ENCODE data around the gene CUL4A. TPM values are rescaled to one million over a fixed set of nuclear protein-coding genes. Genes with fewer than 3 reads are reported as not detected.

The CUL4A gene
- total and polyA plus RNA-seq, 2 donors (not counting 3 experiments of a cell fraction or from before 2014, with no cell fraction given) = 37.9 to 80.0 TPM

- intact Hi-C loops (cut with micrococcal nuclease) (no loop called here), dilution Hi-C loops (cut with MboI; ENCODE audit: extremely low pct_ligation_motif_present, low sequenced_read_pairs) (no loop called here)
- no peak overlapping the region for H3K9ac ChIP-seq (replicated peaks; ENCODE audit: extremely low read depth, insufficient read depth, low read length)
- no peaks in the 10 kb centered on the region for H3K27me3 ChIP-seq (ENCODE audit: control insufficient read depth in 2 of 2, insufficient read depth in 2 of 2, low read length in 2 of 2)
- FAIRE-seq (no peak), DNase-seq (ENCODE audit: low read depth, low spot score) (no peak)
- CTCF ChIA-PET = no interaction called here
- POLR2A ChIA-PET = no interaction called here
- H3K4me3 ChIP-seq (replicated peaks in 1 of 3; ENCODE audit: insufficient read depth in 1 of 3, low read depth in 1 of 3, low read length in 3 of 3) = no peak overlapping the region
- BruUV-seq (replicated peaks) = no TSS peak
- H3K36me3 ChIP-seq (ENCODE audit: control insufficient read depth in 2 of 2, extremely low read depth in 1 of 2, insufficient read depth in 2 of 2, low read length in 2 of 2) = peaks cover 13 to 16% of the 10 kb centered on the region in 2 experiments
- no peaks in the 10 kb centered on the region for H4K20me1 ChIP-seq (replicated peaks; ENCODE audit: control insufficient read depth, extremely low read depth, insufficient read depth, low read length)
- peaks cover 19% of the 10 kb centered on the region for H3K79me2 ChIP-seq (ENCODE audit: control insufficient read depth, insufficient read depth, low read length)
- no peak for TF ChIP-seq FOS (IDR thresholded peaks at IDR 0.05; ENCODE audit: borderline replicate concordance, insufficient read depth, low read length)
- no peak for TF ChIP-seq POLR2A (IDR thresholded peaks at IDR 0.05; ENCODE audit: low read depth, low read length)
- no peak for TF ChIP-seq EZH2 (IDR thresholded peaks at IDR 0.05; ENCODE audit: borderline replicate concordance, low read depth, low read length, severe bottlenecking)
- TF ChIP-seq GATA2 (IDR thresholded peaks at IDR 0.05; ENCODE audit: insufficient read depth, insufficient read length, low read depth, low read length) = no peak
- TF ChIP-seq MAX (IDR thresholded peaks at IDR 0.05; ENCODE audit: insufficient read depth, insufficient read length) = no peak
- TF ChIP-seq POLR2AphosphoS5 (IDR thresholded peaks at IDR 0.05; ENCODE audit: insufficient read depth, low read depth, low read length) = no peak
- no peak for TF ChIP-seq MYC (IDR thresholded peaks at IDR 0.05; ENCODE audit: low read depth, low read length)
- TF ChIP-seq JUN (IDR thresholded peaks at IDR 0.05; ENCODE audit: borderline replicate concordance, insufficient read depth, insufficient read length, low read depth) = no peak
- TF ChIP-seq CTCF (IDR thresholded peaks at IDR 0.05; ENCODE audit: extremely low read depth in 1 of 2, insufficient read depth in 1 of 2, low read depth in 1 of 2, low read length in 2 of 2) = no peak
- H3K4me2 ChIP-seq (ENCODE audit: insufficient read depth, low read length) = no peak overlapping the region
- peaks cover 46% of the 10 kb centered on the region for H3K4me1 ChIP-seq (ENCODE audit: control insufficient read depth, extremely low read depth, insufficient read depth, low read length)
- no peaks in the 10 kb centered on the region for H3K9me3 ChIP-seq (replicated peaks; ENCODE audit: control insufficient read depth, insufficient read depth, low read length)
- no peaks in the 10 kb centered on the region for H3K9me1 ChIP-seq (replicated peaks; ENCODE audit: control insufficient read depth, extremely low read depth, insufficient read depth, low read length)
- H3K27ac ChIP-seq (ENCODE audit: insufficient read depth, low read depth, low read length) = no peak overlapping the region
- no peak overlapping the region for H2AFZ ChIP-seq (ENCODE audit: low read depth, low read length)
These were observed 27.4 kb upstream of the CUL4A start for GRCh38 chr13:113182046-113182445.

All from endothelial cell of umbilical vein (primary cell).